GM18526 (cell line): Measurements from ENCODE around the gene KLHL33.

ENCODE experiments used
- POLR2A ChIP-seq: IDR thresholded peaks from 3 replicates; pipeline ENCODE4 v1.6.1; 2011; ENCODE audit not compliant: insufficient read length; ENCODE audit errors: extremely low read depth

Gene KLHL33

GRCh38 chr14:20435582-20436362 lies at the start of gene KLHL33:
KLHL33 (minus strand) TSS chr14:20436166; CDS start chr14:20435811, 355 bp downstream.
- TF ChIP-seq POLR2A = no peak

GRCh38 chr14:20482382-20482781 lies 46.4 kb upstream of the KLHL33 start:
- TF ChIP-seq POLR2A = no peak

- no peak for TF ChIP-seq POLR2A
These were observed 42.9 kb upstream of the KLHL33 start for GRCh38 chr14:20478894-20479293.

GRCh38 chr14:20477211-20477876 lies 41.4 kb upstream of the KLHL33 start:
- no peak for TF ChIP-seq POLR2A

- TF ChIP-seq POLR2A = no peak
These were observed 40.8 kb upstream of the KLHL33 start for GRCh38 chr14:20476776-20477175.

- TF ChIP-seq POLR2A = no peak
These were observed 36.7 kb upstream of the KLHL33 start for GRCh38 chr14:20472536-20473169.

- no peak for TF ChIP-seq POLR2A
These were observed 34.6 kb upstream of the KLHL33 start for GRCh38 chr14:20470603-20470901.

- TF ChIP-seq POLR2A = no peak
These were observed 34.1 kb upstream of the KLHL33 start for GRCh38 chr14:20469890-20470602.

- TF ChIP-seq POLR2A = peak; percentile 99
These were observed 33.4 kb upstream of the KLHL33 start, which contains the start of gene PNP for GRCh38 chr14:20469242-20469889. PNP (plus strand) TSS chr14:20469406; CDS start chr14:20469525, 119 bp downstream.

- no peak for TF ChIP-seq POLR2A
These were observed 32.8 kb upstream of the KLHL33 start for GRCh38 chr14:20468764-20469241.

- peak; percentile 67 for TF ChIP-seq POLR2A
These were observed 25.5 kb upstream of the KLHL33 start, which contains the start of gene PIP4P1 for GRCh38 chr14:20461225-20462141. PIP4P1 (minus strand) TSS chr14:20461434; CDS start chr14:20461325, 109 bp downstream.

GRCh38 chr14:20460458-20461224 lies 24.7 kb upstream of the KLHL33 start:
- TF ChIP-seq POLR2A = no peak

- TF ChIP-seq POLR2A = no peak
These were observed 22.2 kb upstream of the KLHL33 start for GRCh38 chr14:20458031-20458789.

GRCh38 chr14:20456971-20457370 lies 21.0 kb upstream of the KLHL33 start:
- no peak for TF ChIP-seq POLR2A
